NCI-H446 treated with DMSO at 0.1 percent for 48 hours (cell line): ENCODE measurements around the gene ADNP2.

ENCODE experiments used
- DNase-seq: peaks from one replicate; lab custom pipeline; 2025; lab: John Stamatoyannopoulos, UW

The ADNP2 gene

GRCh38 chr18:80107426-80107825, 1.6 kb upstream of the ADNP2 start:
- DNase-seq: no peak

DNA sequence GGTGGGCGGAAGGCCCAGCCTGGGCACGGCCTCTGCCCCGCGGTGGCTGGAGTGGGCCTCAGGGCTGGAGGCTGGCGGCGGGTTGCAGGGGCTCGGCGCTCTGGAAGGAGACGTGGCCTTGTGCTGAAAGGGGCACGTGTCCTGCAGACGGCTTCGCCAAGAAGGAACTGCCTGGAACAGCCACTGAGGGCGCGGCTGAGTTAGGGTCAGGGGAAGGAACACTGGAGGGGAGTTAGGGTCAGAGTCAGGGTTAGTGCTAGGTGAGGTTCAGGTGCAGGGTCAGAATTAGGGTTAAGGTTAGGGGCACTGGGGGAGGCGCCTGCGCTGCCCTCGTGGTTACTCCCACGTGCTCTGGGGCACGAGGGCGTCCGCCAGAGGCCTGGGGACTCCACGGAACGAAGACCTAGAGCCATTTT, 933 bp upstream of the ADNP2 start:
- DNase-seq: no peak

- peak; percentile 3 for DNase-seq
Observed at GRCh38 chr18:80109676-80110078, 615 bp downstream of the ADNP2 start.

GRCh38 chr18:80112624-80113248, 3.7 kb downstream of the ADNP2 start:
- DNase-seq: no peak

DNA sequence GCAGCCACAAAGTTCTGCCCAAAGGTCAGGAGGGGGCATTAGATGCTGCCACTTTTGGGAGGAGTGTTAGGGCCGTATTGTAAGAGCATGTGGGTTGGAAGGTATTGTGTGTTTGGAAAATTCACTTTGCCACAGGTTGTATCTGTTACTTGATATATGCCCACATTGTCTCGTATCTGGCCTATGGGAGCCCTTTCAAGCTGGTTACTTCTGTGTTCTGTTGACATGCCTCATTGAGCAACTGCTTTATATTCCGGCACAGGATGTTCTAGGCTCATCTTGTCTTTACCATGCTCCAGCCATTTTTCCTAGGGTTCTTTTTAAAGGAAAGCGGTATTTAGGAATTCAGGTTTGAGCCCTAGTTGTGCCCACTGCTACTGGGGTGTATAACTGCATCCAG, 6.0 kb downstream of the ADNP2 start:
- DNase-seq: no peak

DNA sequence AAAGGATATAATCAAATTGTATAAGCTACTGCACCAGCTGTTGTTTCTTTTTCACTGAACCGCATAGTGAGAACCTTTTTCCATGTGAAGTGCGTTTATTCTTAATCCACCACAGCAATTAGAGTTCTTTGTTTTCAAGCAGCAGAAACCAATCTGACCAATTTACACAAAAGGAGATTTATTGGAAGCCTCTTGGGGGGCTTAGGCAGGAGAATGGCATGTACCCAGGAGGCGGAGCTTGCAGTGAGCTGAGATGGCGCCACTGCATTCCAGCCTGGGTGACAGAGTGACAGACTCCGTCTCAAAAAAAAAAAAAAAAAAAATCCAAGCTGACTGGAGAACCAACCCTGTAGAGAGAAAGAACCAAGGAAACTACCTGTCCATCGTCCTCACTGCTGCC, 10.0 kb downstream of the ADNP2 start:
- no peak for DNase-seq

- DNase-seq: no peak
Observed at GRCh38 chr18:80120932-80121331, 11.9 kb downstream of the ADNP2 start.

GRCh38 chr18:80124131-80124530, 15.1 kb downstream of the ADNP2 start:
- no peak for DNase-seq

GRCh38 chr18:80126797-80127196, 17.7 kb downstream of the ADNP2 start:
- DNase-seq: no peak

DNA sequence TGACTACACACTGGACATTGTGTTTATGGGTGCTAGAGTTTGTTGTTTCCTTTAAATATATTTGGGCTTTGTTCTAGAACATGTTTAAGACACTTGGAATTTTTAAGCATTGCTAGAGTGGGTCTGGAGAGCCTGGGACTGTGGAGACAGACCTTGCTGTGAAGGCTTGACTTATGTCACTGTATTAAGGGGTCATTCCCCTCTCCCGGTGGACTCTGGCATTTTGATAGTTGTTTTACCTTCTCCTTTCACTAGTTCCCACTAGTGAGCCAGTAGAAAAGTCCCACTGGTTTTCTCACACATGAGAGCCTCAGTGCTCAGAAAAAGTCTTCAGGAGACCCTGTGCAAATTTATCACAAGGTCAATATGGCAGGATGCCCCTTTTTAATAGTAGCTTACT, 18.6 kb downstream of the ADNP2 start:
- no peak for DNase-seq

DNA sequence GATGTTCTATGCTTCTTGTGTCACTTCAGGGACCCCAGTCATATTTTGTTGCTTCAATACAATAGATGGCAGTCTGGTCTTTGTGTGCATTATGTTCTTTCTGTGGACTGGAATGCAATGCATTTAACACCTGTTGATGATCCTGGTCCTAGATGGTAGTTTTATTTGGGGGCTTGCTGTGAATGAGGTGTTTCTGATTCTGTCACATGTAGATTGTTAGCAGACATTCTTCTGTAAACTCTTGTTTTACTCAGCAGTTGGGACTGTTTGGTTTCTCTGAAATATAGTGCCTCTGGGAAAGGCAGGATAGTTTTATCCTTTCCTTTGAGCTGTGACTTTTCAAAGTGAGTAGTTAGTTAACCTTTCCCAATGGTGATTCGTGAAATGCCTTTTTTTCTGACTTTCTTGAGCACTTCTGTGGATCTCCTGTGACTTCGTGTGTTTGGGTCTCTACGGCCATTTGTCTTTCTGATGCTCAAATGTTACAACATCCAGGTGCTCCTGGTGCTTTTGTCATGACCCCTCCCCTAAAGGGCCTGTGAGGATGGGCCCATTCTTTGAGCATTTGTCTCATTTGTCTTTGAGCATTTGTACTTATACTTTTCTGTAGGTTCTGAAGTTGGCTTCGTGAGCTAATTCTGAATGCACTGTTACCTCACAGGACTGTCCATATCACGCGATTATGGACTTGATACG, 20.8 kb downstream of the ADNP2 start:
- DNase-seq: no peak

GRCh38 chr18:80130555-80130954, 21.5 kb downstream of the ADNP2 start:
- no peak for DNase-seq

DNA sequence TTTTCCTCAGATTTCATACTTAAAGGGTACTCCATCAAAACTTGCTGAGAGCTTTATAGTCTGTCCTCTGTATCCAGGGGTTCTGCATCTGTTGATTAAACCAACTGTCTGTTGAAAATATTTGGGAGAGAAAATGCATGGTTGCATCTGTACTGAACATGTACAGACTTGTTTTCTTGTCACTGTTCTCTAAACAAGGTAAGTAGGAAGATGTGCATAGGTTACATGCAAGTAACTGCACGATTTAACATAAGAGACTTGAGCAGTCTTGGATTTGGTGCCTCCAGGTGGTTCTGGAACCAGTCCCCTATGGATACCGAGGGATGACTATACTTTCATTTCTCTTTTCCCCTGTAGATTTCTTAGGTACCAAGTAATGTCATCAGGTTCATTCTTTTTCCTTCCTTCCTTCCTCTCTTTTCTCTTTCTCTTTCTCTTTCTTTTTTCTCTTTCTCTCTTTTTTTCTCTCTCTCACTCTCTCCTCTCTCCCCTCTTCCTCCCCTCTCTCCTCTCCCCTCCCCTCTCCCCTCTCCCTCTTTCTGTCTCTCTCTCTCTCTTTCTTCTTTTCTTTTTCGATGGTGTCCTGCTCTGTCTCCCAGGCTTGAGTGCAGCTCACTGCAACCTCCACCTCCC, 23.2 kb downstream of the ADNP2 start:
- DNase-seq: no peak

DNA sequence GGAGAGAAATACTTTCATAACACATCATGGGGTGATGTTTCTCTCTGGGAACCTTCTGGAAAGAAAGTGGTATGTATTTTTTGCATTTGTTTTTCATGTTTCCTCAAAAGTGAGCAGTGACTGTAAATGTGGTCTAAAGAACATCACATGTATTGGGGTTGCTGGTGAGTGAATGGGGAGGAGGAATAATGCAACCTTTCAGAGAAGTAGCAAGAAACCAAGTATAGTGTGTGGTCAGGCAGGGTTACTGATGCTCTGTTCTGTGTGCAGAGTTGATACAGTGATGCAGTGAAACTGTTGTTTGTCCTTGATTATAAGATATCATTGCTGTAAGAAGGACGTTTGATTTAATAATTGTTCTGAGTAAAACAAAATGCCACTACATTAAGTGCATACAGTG, 24.1 kb downstream of the ADNP2 start:
- no peak for DNase-seq

DNA sequence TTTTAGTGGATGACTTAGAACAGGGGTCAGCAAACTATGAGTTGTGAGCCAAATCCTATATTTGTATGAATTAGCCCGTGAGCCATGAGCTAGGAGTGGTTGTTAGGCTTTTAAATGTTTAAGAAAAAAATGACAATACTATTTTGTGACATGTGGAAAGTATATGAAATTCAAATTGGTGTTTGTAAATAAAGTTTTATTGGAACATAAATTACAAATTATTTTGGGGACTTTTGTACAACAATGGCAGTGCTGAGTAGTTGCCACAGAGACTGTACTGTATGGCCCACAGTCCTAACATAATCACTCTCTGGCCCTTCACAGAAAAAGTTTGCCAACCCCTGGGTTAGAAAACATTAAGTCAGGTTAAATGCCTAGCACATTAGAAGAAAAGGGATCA, 26.1 kb downstream of the ADNP2 start:
- DNase-seq: no peak

DNA sequence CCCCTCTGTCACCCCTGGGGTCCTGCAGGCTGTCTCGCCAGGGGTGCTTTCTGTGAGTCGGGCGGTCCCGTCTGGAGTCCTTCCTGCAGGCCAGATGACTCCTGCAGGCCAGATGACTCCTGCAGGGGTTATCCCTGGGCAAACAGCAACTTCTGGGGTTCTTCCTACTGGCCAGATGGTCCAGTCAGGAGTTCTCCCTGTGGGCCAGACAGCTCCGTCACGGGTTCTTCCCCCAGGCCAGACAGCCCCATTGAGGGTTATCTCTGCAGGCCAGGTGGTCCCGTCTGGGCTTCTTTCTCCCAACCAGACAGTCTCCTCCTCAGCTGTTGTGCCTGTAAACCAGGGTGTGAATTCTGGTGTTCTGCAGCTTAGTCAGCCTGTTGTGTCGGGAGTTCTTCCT, 27.6 kb downstream of the ADNP2 start:
- no peak for DNase-seq

DNA sequence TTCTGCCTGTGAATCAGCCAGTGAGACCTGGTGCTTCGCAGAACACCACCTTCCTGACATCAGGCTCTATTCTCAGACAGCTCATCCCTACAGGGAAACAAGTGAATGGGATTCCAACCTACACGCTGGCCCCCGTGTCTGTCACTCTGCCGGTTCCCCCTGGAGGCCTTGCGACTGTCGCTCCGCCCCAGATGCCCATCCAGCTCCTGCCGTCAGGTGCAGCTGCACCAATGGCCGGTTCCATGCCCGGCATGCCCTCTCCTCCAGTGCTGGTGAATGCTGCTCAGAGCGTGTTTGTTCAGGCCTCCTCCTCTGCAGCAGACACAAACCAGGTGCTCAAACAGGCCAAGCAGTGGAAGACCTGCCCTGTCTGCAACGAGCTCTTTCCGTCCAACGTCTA, 28.1 kb downstream of the ADNP2 start:
- no peak for DNase-seq

DNA sequence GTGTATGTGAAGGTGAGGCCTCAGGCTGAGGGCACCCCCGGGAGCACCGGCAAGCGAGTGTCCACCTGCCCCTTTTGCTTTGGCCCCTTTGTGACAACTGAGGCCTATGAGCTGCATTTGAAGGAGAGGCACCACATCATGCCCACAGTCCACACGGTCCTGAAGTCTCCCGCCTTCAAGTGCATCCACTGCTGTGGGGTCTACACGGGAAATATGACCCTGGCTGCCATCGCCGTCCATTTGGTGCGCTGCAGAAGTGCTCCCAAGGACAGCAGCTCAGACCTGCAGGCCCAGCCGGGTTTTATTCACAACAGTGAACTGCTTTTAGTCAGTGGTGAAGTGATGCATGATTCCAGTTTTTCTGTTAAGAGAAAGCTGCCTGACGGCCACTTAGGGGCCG, 28.9 kb downstream of the ADNP2 start:
- no peak for DNase-seq

DNA sequence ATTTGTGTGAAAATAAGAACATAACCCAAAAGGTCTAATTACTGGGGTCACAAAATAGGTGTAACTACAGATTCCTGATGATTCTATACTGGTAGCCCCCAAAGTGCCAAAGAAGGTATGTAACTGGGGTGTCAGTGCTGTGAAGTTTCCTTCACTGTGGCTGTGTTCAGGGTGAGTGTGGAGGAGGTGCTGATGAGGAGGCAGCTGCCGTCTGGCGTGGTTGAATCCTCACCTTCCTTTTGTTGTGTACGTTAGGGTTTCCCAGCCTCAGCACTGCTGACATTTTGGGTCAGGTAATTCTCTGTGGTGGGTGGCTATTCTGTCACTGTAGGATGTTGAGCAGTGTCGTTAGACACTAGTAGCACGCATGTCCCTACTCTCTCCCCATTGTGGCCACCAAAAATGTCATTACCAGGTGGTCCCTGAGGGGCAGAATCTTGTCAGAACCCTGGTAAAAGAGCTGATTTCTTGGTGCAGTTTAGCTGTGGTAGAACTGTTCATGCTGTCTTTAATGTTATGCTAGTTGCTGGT, 31.5 kb downstream of the ADNP2 start:
- DNase-seq: no peak

DNA sequence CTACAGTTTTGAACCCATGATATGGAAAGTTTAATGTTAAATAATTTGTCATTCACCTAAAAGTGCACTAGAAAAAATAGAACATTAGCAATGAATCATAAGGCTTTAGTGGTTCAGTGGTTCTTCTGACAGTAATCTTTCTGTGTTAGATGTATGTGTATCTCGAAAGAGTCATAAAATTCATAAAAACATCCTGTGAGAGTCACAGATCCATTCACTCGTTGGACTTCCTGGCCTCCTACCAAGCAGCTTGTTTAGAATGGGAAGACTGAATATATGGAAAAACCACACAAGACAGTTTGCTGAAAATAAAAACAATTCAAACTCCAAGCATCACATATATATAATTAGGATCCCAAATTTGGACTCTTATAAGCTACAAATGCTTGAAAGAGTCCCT, 34.8 kb downstream of the ADNP2 start:
- DNase-seq: no peak

GRCh38 chr18:80145196-80145804, 36.2 kb downstream of the ADNP2 start:
- no peak for DNase-seq

- DNase-seq: no peak
Observed at GRCh38 chr18:80147037-80147417, 38.0 kb downstream of the ADNP2 start.
